DOHH2 (cell line): Measurements from ENCODE around the gene AP2A1.
"Not testable (repeated sequence)": the region's sequence is repeated elsewhere in the genome, so short reads cannot be mapped to it uniquely, and the experiment has no call there.

Source experiments
- H3F3A ChIP-seq: fragments of 200-600 bp; sonication (generic), shearing (Covaris generic); 2 replicates; pipeline ENCODE4 v1.6.0; 2016; ENCODE audit warnings: antibody characterized with exemption, mild to moderate bottlenecking; ENCODE audit not compliant: control insufficient read depth, insufficient read depth
- H3K27ac ChIP-seq: fragments of 200-600 bp; sonication (generic); 2 replicates; pipeline ENCODE4 v1.5.1; 2014; ENCODE audit warnings: low read depth, mild to moderate bottlenecking, low read length, moderate library complexity
- H3K27me3 ChIP-seq: fragments of 200-600 bp; sonication (generic); 2 replicates; pipeline ENCODE4 v1.6.1; 2014; ENCODE audit warnings: mild to moderate bottlenecking, low read length, mixed read lengths; ENCODE audit not compliant: control insufficient read depth
- H3K36me3 ChIP-seq: fragments of 200-600 bp; sonication (generic); 2 replicates; pipeline ENCODE4 v1.6.1; 2014; ENCODE audit warnings: mild to moderate bottlenecking, low read length, moderate library complexity, mixed read lengths; ENCODE audit not compliant: control insufficient read depth
- H3K4me1 ChIP-seq: fragments of 200-600 bp; sonication (generic); 2 replicates; pipeline ENCODE4 v1.6.1; 2014; ENCODE audit warnings: mild to moderate bottlenecking, low read length, mixed read lengths; ENCODE audit not compliant: control insufficient read depth
- H3K4me2 ChIP-seq: fragments of 200-600 bp; sonication (generic); 2 replicates; pipeline ENCODE4 v1.6.0; 2014; ENCODE audit warnings: mild to moderate bottlenecking, low read length, moderate library complexity
- H3K4me3 ChIP-seq: fragments of 200-600 bp; sonication (generic); 2 replicates; pipeline ENCODE4 v1.5.1; 2014; ENCODE audit warnings: mild to moderate bottlenecking, low read length, mixed read lengths
- H3K79me2 ChIP-seq: fragments of 200-600 bp; sonication (generic); 2 replicates; pipeline ENCODE4 v1.6.1; 2014; ENCODE audit warnings: mild to moderate bottlenecking, low read length, mixed read lengths; ENCODE audit not compliant: control insufficient read depth
- H3K9me2 ChIP-seq: fragments of 200-600 bp; sonication (generic); replicated peaks from 2 replicates; pipeline ENCODE4 v1.6.1; 2014; ENCODE audit warnings: mild to moderate bottlenecking, low read length, mixed read lengths; ENCODE audit not compliant: control insufficient read depth
- H3K9me3 ChIP-seq: fragments of 200-600 bp; sonication (generic); 2 replicates; pipeline ENCODE4 v1.6.1; 2014; ENCODE audit warnings: antibody characterized with exemption, low read length, mixed read lengths; ENCODE audit not compliant: control insufficient read depth, insufficient read depth
- H4K20me1 ChIP-seq: fragments of 200-600 bp; sonication (generic); 2 replicates; pipeline ENCODE4 v1.6.0; 2014; ENCODE audit warnings: low read depth, mild to moderate bottlenecking, antibody characterized with exemption, low read length, moderate library complexity; ENCODE audit not compliant: control insufficient read depth, insufficient read depth
- CTCF ChIP-seq: fragments of 200-600 bp; sonication (generic); IDR thresholded peaks from one replicate; pipeline ENCODE4 v1.5.1; 2014; ENCODE audit warnings: antibody characterized with exemption, mild to moderate bottlenecking, low read depth, low read length; ENCODE audit not compliant: poor library complexity, severe bottlenecking
- EZH2phosphoT487 ChIP-seq: fragments of 200-600 bp; sonication (generic); IDR thresholded peaks from 2 replicates; pipeline ENCODE4 v1.6.1; 2017; ENCODE audit warnings: borderline replicate concordance, mild to moderate bottlenecking, antibody characterized with exemption, low read length, moderate library complexity, mixed read lengths

Gene AP2A1

GRCh38 chr19:49816590-49816989, 49.8 kb downstream of the AP2A1 start:
- H3K9me2 ChIP-seq: no peaks in the 10 kb centered on the region
- no peak overlapping the region for H3K4me2 ChIP-seq
- no peak for TF ChIP-seq EZH2phosphoT487
- TF ChIP-seq CTCF: no peak
- H3K36me3 ChIP-seq: peaks cover 30% of the 10 kb centered on the region
- H4K20me1 ChIP-seq: no peaks in the 10 kb centered on the region
- H3K79me2 ChIP-seq: peaks cover 41% of the 10 kb centered on the region
- no peak overlapping the region for H3K27ac ChIP-seq
- no peaks in the 10 kb centered on the region for H3K9me3 ChIP-seq
- H3K4me3 ChIP-seq: no peak overlapping the region
- peaks cover 13% of the 10 kb centered on the region; the same call in 1 of the 2 replicates for H3F3A ChIP-seq
- no peaks in the 10 kb centered on the region for H3K27me3 ChIP-seq
- peaks cover 50% of the 10 kb centered on the region for H3K4me1 ChIP-seq

DNA sequence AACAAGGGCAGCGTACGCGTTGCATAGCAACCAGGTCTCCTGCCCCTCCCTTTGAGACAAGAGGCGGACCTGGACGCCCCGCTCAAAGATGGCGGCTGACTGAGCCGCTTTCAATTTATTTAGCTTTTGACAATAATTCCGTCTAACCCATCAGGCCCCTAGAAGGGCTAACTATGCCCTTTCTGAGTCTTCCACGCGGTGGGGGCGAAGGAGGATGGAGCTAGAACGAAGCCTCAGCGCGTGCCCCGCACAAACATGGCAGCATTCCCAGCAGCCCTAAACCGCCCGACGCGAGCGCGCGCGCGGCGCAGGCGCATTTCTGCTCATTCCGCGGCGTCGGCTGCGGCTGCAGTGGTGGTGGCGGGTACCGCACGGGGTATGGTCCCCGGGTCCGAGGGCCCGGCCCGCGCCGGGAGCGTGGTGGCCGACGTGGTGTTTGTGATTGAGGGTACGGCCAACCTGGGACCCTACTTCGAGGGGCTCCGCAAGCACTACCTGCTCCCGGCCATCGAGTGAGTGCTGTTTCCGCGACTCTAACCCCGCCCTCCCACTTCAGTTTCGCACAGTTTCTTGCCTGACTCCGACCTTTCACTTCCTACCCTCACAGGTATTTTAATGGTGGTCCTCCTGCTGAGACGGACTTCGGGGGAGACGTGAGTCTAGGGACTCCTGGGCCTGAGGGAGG, 51.3 kb downstream of the AP2A1 start, which contains the start of gene MED25:
Gene MED25 (plus strand): TSS at position 326 of the 685 bp plus-strand sequence. CDS start 53 bp downstream, at position 379.
- Histone ChIP-seq H3K36me3 (peaks cover 38% of the 10 kb centered on the region), H3K79me2 (peaks cover 44% of the 10 kb centered on the region), H3K4me3 (peak within 1 kb of the TSS; percentile 98), H3K4me1 (peaks cover 55% of the 10 kb centered on the region), H3K9me2 (no peaks in the 10 kb centered on the region), H3K27me3 (no peaks in the 10 kb centered on the region), H4K20me1 (no peaks in the 10 kb centered on the region), H3K9me3 (no peaks in the 10 kb centered on the region), H3K27ac (peak within 1 kb of the TSS; percentile 75), H3K4me2 (peak within 1 kb of the TSS; percentile 80), H3F3A (peaks cover 12% of the 10 kb centered on the region)
- TF ChIP-seq CTCF: no peak
- TF ChIP-seq EZH2phosphoT487: no peak

DNA sequence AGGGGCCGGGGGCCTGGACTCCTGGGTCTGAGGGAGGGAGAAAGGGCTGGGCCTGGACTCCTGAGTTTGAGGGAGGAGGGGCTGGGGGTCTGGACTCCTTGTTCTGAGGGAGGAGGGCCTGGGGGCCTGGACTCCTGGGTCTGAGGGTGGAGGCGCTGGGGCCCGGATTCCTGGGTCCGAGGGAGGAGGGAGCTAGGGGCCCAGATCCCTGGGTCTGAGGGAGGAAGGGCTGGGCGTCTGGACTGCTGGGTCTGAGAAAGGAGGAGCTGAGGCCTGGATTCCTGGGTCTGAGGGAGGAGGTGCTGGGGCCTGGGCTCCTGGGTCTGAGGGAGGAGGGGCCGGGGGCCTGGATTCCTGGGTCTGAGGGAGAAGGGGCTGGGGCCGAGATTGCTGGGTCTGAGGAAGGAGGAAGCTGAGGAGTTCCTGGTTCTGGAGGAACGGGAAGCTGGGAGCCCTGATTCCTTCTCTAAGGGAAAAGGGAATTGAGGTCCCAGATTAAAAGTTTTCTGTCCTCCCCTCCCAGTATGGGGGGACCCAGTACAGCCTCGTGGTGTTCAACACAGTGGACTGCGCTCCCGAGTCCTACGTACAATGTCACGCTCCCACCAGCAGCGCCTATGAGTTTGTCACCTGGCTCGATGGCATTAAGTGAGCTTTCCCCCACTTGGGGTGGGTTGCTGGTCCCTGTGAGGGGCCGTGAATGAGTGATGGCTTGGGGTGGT, 52.0 kb downstream of the AP2A1 start:
- Histone ChIP-seq H3K36me3 (peaks cover 43% of the 10 kb centered on the region), H4K20me1 (no peaks in the 10 kb centered on the region), H3K9me3 (no peaks in the 10 kb centered on the region), H3K27ac (peak overlapping the region; percentile 75), H3K9me2 (no peaks in the 10 kb centered on the region), H3K27me3 (no peaks in the 10 kb centered on the region), H3K4me1 (peaks cover 61% of the 10 kb centered on the region), H3K79me2 (peaks cover 50% of the 10 kb centered on the region), H3K4me3 (peak overlapping the region; percentile 98), H3F3A (peaks cover 14% of the 10 kb centered on the region), H3K4me2 (peak overlapping the region; percentile 80)
- TF ChIP-seq EZH2phosphoT487 (no peak), CTCF (no peak)

DNA sequence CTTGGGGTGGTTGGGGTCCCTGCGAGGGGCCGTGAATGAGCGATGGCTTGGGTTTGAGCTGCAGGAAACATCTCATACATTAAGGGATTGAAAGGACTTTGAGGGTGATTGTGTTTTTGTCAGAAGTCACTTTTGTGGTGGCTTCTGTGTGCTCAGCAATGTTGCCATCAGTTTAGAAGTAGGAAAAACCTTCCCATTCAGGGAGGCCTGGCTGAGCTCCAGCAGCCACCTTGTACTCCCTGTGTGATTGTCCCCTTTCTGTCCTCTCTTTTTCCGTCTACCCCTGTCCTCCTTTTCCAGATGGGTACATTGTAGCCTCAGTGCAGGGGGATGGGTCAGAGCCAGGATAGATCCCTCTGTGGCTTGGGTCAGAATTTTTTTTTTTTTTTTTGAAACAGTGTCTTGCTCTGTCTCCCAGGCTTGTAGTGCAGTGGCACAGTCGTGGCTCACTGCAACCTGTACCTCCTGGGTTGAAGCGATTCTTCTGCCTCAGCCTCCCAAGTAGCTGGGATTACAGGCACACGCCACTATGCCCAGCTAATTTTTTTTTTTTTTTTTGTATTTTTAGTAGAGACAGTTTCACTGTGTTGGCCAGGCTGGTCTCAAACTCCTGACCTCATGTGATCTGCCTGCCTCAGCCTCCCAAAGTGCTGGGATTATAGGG, 52.8 kb downstream of the AP2A1 start:
- H3K4me1 ChIP-seq: peaks cover 61% of the 10 kb centered on the region
- H3K27ac ChIP-seq: peak overlapping the region; percentile 75
- H3F3A ChIP-seq: peaks cover 13% of the 10 kb centered on the region
- not testable (repeated sequence) for H3K27me3 ChIP-seq, H4K20me1 ChIP-seq, H3K9me2 ChIP-seq, H3K9me3 ChIP-seq
- peaks cover 58% of the 10 kb centered on the region for H3K79me2 ChIP-seq
- H3K36me3 ChIP-seq: peaks cover 51% of the 10 kb centered on the region
- peak overlapping the region; percentile 98 for H3K4me3 ChIP-seq
- H3K4me2 ChIP-seq: peak overlapping the region; percentile 80
